OCI-LY3 (cell line): ENCODE results near the gene MEMO1.
A peak's percentile ranks its signal among the peaks of the same experiment; 100 is the strongest.

Source experiments
- H2AFZ ChIP-seq: fragments of 200-600, 300-600 bp; shearing (Covaris generic); 2 replicates; pipeline ENCODE4 v1.6.0; 2014; ENCODE audit warnings: antibody characterized with exemption, low read depth, low read length
- H3K27ac ChIP-seq: fragments of 200-600, 300-600 bp; sonication (generic); 2 replicates; pipeline ENCODE4 v1.5.1; 2014; ENCODE audit warnings: mild to moderate bottlenecking, low read length, moderate library complexity, mixed read lengths
- H3K27me3 ChIP-seq: fragments of 200-600, 300-600 bp; sonication (generic); 2 replicates; pipeline ENCODE4 v1.6.1; 2014; ENCODE audit warnings: low read depth, low read length, mixed read lengths
- H3K36me3 ChIP-seq: fragments of 200-600, 300-600 bp; sonication (generic); replicated peaks from 2 replicates; pipeline ENCODE3; 2014; ENCODE audit warnings: low read depth, low read length, mixed read lengths
- H3K4me1 ChIP-seq: fragments of 300-600, 200-600 bp; sonication (generic); 2 replicates; pipeline ENCODE4 v1.6.1; 2014; ENCODE audit warnings: low read length, mixed read lengths
- H3K4me2 ChIP-seq: fragments of 200-600, 300-600 bp; sonication (generic); 2 replicates; pipeline ENCODE4 v1.6.1; 2014; ENCODE audit warnings: low read length, mixed read lengths
- H3K4me3 ChIP-seq: fragments of 300-600, 200-600 bp; sonication (generic); 2 replicates; pipeline ENCODE4 v1.5.1; 2014; ENCODE audit warnings: antibody characterized with exemption, mild to moderate bottlenecking, low read length, moderate library complexity
- H3K79me2 ChIP-seq: fragments of 300-600, 200-600 bp; shearing (Covaris generic); 2 replicates; pipeline ENCODE4 v1.6.1; 2014; ENCODE audit warnings: mild to moderate bottlenecking, low read length, mixed read lengths
- H3K9ac ChIP-seq: fragments of 300-600, 200-600 bp; shearing (Covaris generic); 2 replicates; pipeline ENCODE4 v1.6.0; 2014; ENCODE audit warnings: mild to moderate bottlenecking, low read length, moderate library complexity
- H3K9me3 ChIP-seq: fragments of 200-600, 300-600 bp; shearing (Covaris generic); 2 replicates; pipeline ENCODE4 v1.6.1; 2014; ENCODE audit warnings: low read length, mixed read lengths; ENCODE audit not compliant: insufficient read depth
- H4K20me1 ChIP-seq: fragments of 200-600, 300-600 bp; sonication (generic); 2 replicates; pipeline ENCODE4 v1.6.1; 2016; ENCODE audit warnings: low read length, mixed read lengths; ENCODE audit not compliant: insufficient read depth
- CTCF ChIP-seq: fragments of 200-600, 300-600 bp; sonication (generic); IDR thresholded peaks from 2 replicates; pipeline ENCODE4 v1.5.1; 2014; ENCODE audit warnings: antibody characterized with exemption, low read length, low read depth
- EZH2phosphoT487 ChIP-seq: fragments of 200-600 bp; shearing (Covaris generic); IDR thresholded peaks from 2 replicates; pipeline ENCODE4 v1.6.1; 2018; ENCODE audit warnings: antibody characterized with exemption, mixed run types, low read depth

MEMO1 gene

GRCh38 chr2:31931916-31932315 lies 78.9 kb downstream of the MEMO1 start:
- Histone ChIP-seq H3K4me2 (no peak overlapping the region), H3K27ac (no peak overlapping the region), H2AFZ (no peak overlapping the region), H3K9ac (no peak overlapping the region), H4K20me1 (no peaks in the 10 kb centered on the region), H3K36me3 (no peaks in the 10 kb centered on the region), H3K4me3 (no peak overlapping the region), H3K27me3 (no peaks in the 10 kb centered on the region), H3K9me3 (no peaks in the 10 kb centered on the region), H3K4me1 (no peaks in the 10 kb centered on the region), H3K79me2 (0 out of 2 replicates have a peak, but pooled peaks cover 7% of the 10 kb centered on the region)
- TF ChIP-seq CTCF (no peak), EZH2phosphoT487 (no peak)

- no peak overlapping the region for H3K9ac ChIP-seq
- H3K9me3 ChIP-seq: no peaks in the 10 kb centered on the region
- peaks cover 3% of the 10 kb centered on the region for H3K36me3 ChIP-seq
- H3K27me3 ChIP-seq: no peaks in the 10 kb centered on the region
- H3K27ac ChIP-seq: no peak overlapping the region
- H3K4me1 ChIP-seq: peaks cover 15% of the 10 kb centered on the region
- H2AFZ ChIP-seq: no peak overlapping the region
- H3K4me2 ChIP-seq: no peak overlapping the region
- H3K4me3 ChIP-seq: no peak overlapping the region
- H4K20me1 ChIP-seq: no peaks in the 10 kb centered on the region
- no peaks in the 10 kb centered on the region for H3K79me2 ChIP-seq
- no peak for TF ChIP-seq CTCF
- no peak for TF ChIP-seq EZH2phosphoT487
Observed at GRCh38 chr2:31925517-31925916, 85.3 kb downstream of the MEMO1 start.

GRCh38 chr2:31923662-31924061 lies 87.1 kb downstream of the MEMO1 start:
- no peak for TF ChIP-seq EZH2phosphoT487
- TF ChIP-seq CTCF: no peak

GRCh38 chr2:31922542-31923408 lies 88.0 kb downstream of the MEMO1 start:
- Histone ChIP-seq H3K4me2 (peak overlapping the region; percentile 27; the same call in 1 of the 2 replicates), H3K4me1 (peaks cover 15% of the 10 kb centered on the region)

More at GRCh38 chr2:31923662-31924061, 87.1 kb downstream of the MEMO1 start:
- Histone ChIP-seq H3K9me3 (no peaks in the 10 kb centered on the region), H3K36me3 (peaks cover 3% of the 10 kb centered on the region), H3K79me2 (no peaks in the 10 kb centered on the region), H3K9ac (no peak overlapping the region), H3K4me1 (peaks cover 15% of the 10 kb centered on the region), H3K27me3 (no peaks in the 10 kb centered on the region), H3K27ac (no peak overlapping the region), H2AFZ (no peak overlapping the region), H4K20me1 (no peaks in the 10 kb centered on the region), H3K4me3 (no peak overlapping the region), H3K4me2 (peak overlapping the region; percentile 27; the same call in 1 of the 2 replicates)

More at GRCh38 chr2:31922542-31923408, 88.0 kb downstream of the MEMO1 start:
- Histone ChIP-seq H3K79me2 (no peaks in the 10 kb centered on the region), H3K27me3 (no peaks in the 10 kb centered on the region), H2AFZ (no peak overlapping the region), H3K9me3 (no peaks in the 10 kb centered on the region), H3K4me3 (no peak overlapping the region), H3K9ac (no peak overlapping the region), H3K27ac (no peak overlapping the region), H3K36me3 (peaks cover 3% of the 10 kb centered on the region), H4K20me1 (no peaks in the 10 kb centered on the region)
- TF ChIP-seq CTCF: no peak
- no peak for TF ChIP-seq EZH2phosphoT487
